Activated naive CD4-positive, alpha-beta T cell (primary cell): ENCODE results near the gene PTPRN2.

Experiments used
- DNase-seq, 4 experiments: peaks; one replicate each; lab custom pipeline; 2025; lab: John Stamatoyannopoulos, UW

The PTPRN2 gene

GRCh38 chr7:158266426-158266816 is 321.2 kb downstream of the PTPRN2 start:
- DNase-seq: no peak

GRCh38 chr7:158265743-158266080 is 321.9 kb downstream of the PTPRN2 start:
- DNase-seq: no peak

- no peak for DNase-seq
These were observed 322.5 kb downstream of the PTPRN2 start for GRCh38 chr7:158264881-158265742.

- no peak for DNase-seq
These were observed 323.5 kb downstream of the PTPRN2 start for GRCh38 chr7:158263964-158264748.

GRCh38 chr7:158263110-158263963 is 324.3 kb downstream of the PTPRN2 start:
- DNase-seq: no peak

- no peak for DNase-seq
These were observed 325.1 kb downstream of the PTPRN2 start for GRCh38 chr7:158262284-158263109.

GRCh38 chr7:158261362-158262235 is 326.0 kb downstream of the PTPRN2 start:
- DNase-seq: no peak

GRCh38 chr7:158260567-158261361 is 326.9 kb downstream of the PTPRN2 start:
- DNase-seq: no peak

GRCh38 chr7:158259671-158260418 is 327.8 kb downstream of the PTPRN2 start:
- no peak for DNase-seq

- no peak for DNase-seq
These were observed 328.5 kb downstream of the PTPRN2 start for GRCh38 chr7:158259141-158259540.

GRCh38 chr7:158258411-158259130 is 329.1 kb downstream of the PTPRN2 start:
- no peak for DNase-seq

GRCh38 chr7:158257516-158258410 is 329.9 kb downstream of the PTPRN2 start:
- DNase-seq: no peak

- DNase-seq: no peak
These were observed 330.6 kb downstream of the PTPRN2 start for GRCh38 chr7:158257001-158257400.

GRCh38 chr7:158256091-158256816 is 331.4 kb downstream of the PTPRN2 start:
- no peak for DNase-seq

GRCh38 chr7:158255558-158255957 is 332.1 kb downstream of the PTPRN2 start:
- no peak for DNase-seq

GRCh38 chr7:158255156-158255555 is 332.5 kb downstream of the PTPRN2 start:
- DNase-seq: no peak
